ENCODE measurements around the gene DDAH1. TPM values are rescaled to one million over a fixed set of nuclear protein-coding genes. Genes with fewer than 3 reads are reported as not detected.
"Not testable (repeated sequence)": the region's sequence is repeated elsewhere in the genome, so short reads cannot be mapped to it uniquely, and the experiment has no call there.

The DDAH1 gene
- total and polyA plus RNA-seq, 2 of the 8 experiments (the other 6 are each of a cell fraction or from before 2014, with no cell fraction given), result 22.8 to 54.5 TPM

DNA sequence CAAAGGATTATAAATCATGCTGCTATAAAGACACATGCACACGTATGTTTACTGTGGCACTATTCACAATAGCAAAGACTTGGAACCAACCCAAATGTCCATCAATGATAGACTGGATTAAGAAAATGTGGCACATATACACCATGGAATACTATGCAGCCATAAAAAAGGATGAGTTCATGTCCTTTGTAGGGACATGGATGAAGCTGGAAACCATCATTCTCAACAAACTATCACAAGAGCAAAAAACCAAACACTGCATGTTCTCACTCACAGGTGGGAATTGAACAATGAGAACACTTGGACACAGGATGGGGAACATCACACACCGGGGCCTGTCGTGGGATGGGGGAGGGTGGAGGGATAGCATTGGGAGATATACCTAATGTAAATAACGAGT, 117.7 kb downstream of the DDAH1 start:
- not testable (repeated sequence) for H2BK12ac ChIP-seq (ENCODE audit: low read depth, low read length); H3K4me2 ChIP-seq (ENCODE audit: insufficient read depth in 1 of 2, low read depth in 2 of 2, low read length in 2 of 2); H3K4me1 ChIP-seq (replicated peaks in 1 of 4; ENCODE audit: control insufficient read depth in 3 of 4, insufficient read depth in 4 of 4, low read length in 3 of 4); H2BK120ac ChIP-seq (replicated peaks; ENCODE audit: low read depth, low read length); H3K23ac ChIP-seq (ENCODE audit: insufficient read length); DNase-seq (ENCODE audit: low read depth in 1 of 2, low spot score in 2 of 2); H2BK20ac ChIP-seq (ENCODE audit: low read length); H4K91ac ChIP-seq (replicated peaks; ENCODE audit: insufficient read length, low read length); H4K8ac ChIP-seq (ENCODE audit: extremely low read depth, insufficient read depth, low read length); H3K4ac ChIP-seq (replicated peaks; ENCODE audit: insufficient read length, low read depth, low read length); H3K79me1 ChIP-seq (ENCODE audit: low read depth, low read length); H4K5ac ChIP-seq (ENCODE audit: insufficient read length, low read depth, low read length); H4K20me1 ChIP-seq (replicated peaks in 1 of 2; ENCODE audit: control insufficient read depth in 1 of 2, insufficient read depth in 2 of 2, low read length in 2 of 2); H2AFZ ChIP-seq (ENCODE audit: low read length); H2BK5ac ChIP-seq (ENCODE audit: low read depth, low read length); H3K27me3 ChIP-seq (replicated peaks in 1 of 4; ENCODE audit: control insufficient read depth in 3 of 4, extremely low read depth in 1 of 4, insufficient read depth in 3 of 4, low read length in 3 of 4); FAIRE-seq; H2AK5ac ChIP-seq (ENCODE audit: low read depth, low read length); H3K36me3 ChIP-seq (ENCODE audit: control insufficient read depth in 2 of 4, insufficient read depth in 4 of 4, low read length in 3 of 4); H3K9me3 ChIP-seq (ENCODE audit: insufficient read depth in 2 of 2, low read depth in 1 of 2, low read length in 1 of 2); H3K56ac ChIP-seq (replicated peaks; ENCODE audit: insufficient read length, low read depth, low read length); H2BK15ac ChIP-seq (ENCODE audit: low read length); H3K4me3 ChIP-seq (ENCODE audit: extremely low read depth in 1 of 4, insufficient read depth in 2 of 4, low read depth in 3 of 4, low read length in 4 of 4); H3K18ac ChIP-seq (ENCODE audit: extremely low read depth, low read length); H3K23me2 ChIP-seq (ENCODE audit: low read depth, low read length); H3K79me2 ChIP-seq (ENCODE audit: control insufficient read depth in 1 of 2, insufficient read depth in 2 of 2, low read length in 2 of 2); H3K27ac ChIP-seq (ENCODE audit: low read depth, low read length); H3K14ac ChIP-seq (ENCODE audit: insufficient read length); H3K9ac ChIP-seq (replicated peaks in 1 of 4; ENCODE audit: extremely low read depth in 1 of 4, low read depth in 3 of 4, low read length in 3 of 4)
- POLR2A ChIA-PET (ENCODE audit: partially characterized antibody), result interaction anchor here (0.8 kb wide), 1 partner anchor 233 kb away, joined by 3 read pairs; no protein-coding TSS in a partner anchor
- 91% methylated on average over 3 of the region's 4 CpGs; no CpG with 5 or more reads in 1 of the 2 experiments for WGBS, 2 experiments (ENCODE audit: extremely low coverage in 1 of 2, insufficient coverage in 1 of 2, insufficient read length in 1 of 2, insufficient replicate concordance in 2 of 2, low coverage in 1 of 2, low lambda C conversion rate in 2 of 2, missing lambda C conversion rate in 1 of 2)
- CTCF ChIA-PET (ENCODE audit: partially characterized antibody), result interaction anchor here (0.6 to 1.9 kb wide), 2 partner anchors 66 to 225 kb away, joined by 3 to 4 read pairs; no protein-coding TSS in a partner anchor
